HG03159 (cell line): ENCODE results near the gene C7orf57.

ENCODE experiments used
- ATAC-seq: cut with Tn5 transposase; IDR thresholded peaks from one replicate; pipeline ENCODE4 v1.9.1; 2021; ENCODE audit warnings: mild to moderate bottlenecking, moderate library complexity; ENCODE audit not compliant: unreplicated experiment

Gene C7orf57

GRCh38 chr7:48083114-48083830 lies 47.9 kb downstream of the C7orf57 start:
- no peak for ATAC-seq

- ATAC-seq, result peak; percentile 61
Observed at GRCh38 chr7:48084727-48085432, 49.5 kb downstream of the C7orf57 start.

DNA sequence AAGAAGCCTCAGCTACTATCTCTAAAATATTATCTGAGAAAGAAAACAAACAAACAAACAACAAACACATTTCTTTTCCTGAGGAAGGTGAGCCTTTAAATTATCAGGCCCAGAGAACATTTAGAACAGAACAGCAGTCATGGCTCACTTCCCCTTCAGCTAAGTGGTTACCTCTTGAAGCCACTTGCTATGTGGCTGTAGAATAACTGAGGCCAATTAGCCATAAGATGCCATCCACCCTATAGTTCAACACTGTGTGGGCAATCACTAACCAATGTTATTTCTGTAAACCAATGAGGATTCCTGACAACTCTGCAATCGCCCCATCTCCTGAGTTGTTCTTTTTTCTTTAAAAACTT lies 50.1 kb downstream of the C7orf57 start:
- peak; percentile 12 for ATAC-seq

- ATAC-seq, result no peak
Observed at GRCh38 chr7:48085942-48086341, 50.6 kb downstream of the C7orf57 start.

DNA sequence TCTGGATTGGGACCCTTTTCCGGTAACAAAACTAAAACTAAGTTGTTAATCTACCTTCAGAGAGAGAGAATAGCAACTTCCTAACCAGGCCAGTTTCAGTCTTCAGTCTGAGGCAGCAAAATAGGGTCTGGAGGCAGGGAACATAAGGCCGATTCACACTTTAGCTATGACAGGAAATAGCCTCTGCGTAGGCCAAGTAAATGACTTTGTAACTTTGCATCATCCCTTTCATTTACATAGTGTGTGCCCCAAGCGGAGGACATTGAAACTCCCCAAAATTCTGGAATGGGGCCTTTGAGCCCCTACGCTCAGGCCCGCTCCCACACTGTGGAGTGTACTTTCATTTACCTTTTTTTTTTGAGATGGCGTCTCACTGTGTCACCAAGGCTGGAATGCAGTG lies 52.0 kb downstream of the C7orf57 start:
- peak; percentile 19 for ATAC-seq

DNA sequence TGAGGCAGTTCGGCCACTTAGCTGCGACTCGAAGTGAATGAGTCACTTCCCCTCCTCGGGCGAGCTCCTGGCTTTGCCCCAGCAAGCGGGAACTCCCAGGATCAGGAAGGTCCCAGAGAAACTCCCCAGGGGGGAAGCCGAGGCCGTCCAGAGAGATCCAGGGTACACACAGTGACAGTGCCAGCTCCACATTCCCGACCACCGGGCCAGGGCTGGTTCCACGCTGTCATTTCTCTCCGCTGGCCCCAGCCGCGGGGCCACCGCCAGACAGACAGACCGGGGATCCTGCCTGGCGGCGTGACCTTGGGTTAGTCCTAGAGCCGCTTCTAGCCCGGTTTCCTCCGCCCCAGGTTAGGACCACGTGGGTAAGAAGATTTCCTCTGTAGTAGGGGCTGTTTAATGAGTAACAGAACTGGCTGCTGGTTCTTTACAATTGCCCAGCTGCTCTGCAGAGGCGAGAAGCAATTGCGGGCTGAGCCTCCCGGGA lies 53.3 kb downstream of the C7orf57 start:
- ATAC-seq, result peak; percentile 57

- ATAC-seq, result peak; percentile 59
Observed at GRCh38 chr7:48089046-48090003, 54.0 kb downstream of the C7orf57 start, which contains the start of gene UPP1. Gene UPP1, plus strand, starts transcription at chr7:48089265. Its CDS starts 5,519 bp downstream, at chr7:48094784.

GRCh38 chr7:48090095-48090805 lies 54.9 kb downstream of the C7orf57 start:
- no peak for ATAC-seq

- no peak for ATAC-seq
Observed at GRCh38 chr7:48091506-48092433, 56.4 kb downstream of the C7orf57 start.

- ATAC-seq, result no peak
Observed at GRCh38 chr7:48094861-48095293, 59.5 kb downstream of the C7orf57 start.

DNA sequence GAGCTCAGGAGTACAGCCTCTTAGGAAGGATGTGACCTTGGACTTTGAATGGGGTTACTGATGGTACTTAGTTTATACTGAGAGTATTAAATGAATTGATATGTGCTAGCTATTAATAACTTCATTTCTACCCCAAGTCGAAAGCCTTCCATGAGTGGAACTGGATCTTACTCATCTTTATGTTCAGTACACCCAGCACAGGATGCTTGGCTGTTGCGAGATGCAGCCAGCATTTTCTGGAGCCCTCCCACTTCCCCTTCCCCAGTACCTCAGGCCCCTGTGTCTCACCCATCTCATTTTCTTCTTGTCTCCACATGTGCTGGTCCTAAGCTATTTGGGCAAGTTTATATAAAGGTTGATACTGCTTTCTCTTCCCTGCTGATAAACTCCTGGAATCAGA lies 60.9 kb downstream of the C7orf57 start:
- no peak for ATAC-seq

DNA sequence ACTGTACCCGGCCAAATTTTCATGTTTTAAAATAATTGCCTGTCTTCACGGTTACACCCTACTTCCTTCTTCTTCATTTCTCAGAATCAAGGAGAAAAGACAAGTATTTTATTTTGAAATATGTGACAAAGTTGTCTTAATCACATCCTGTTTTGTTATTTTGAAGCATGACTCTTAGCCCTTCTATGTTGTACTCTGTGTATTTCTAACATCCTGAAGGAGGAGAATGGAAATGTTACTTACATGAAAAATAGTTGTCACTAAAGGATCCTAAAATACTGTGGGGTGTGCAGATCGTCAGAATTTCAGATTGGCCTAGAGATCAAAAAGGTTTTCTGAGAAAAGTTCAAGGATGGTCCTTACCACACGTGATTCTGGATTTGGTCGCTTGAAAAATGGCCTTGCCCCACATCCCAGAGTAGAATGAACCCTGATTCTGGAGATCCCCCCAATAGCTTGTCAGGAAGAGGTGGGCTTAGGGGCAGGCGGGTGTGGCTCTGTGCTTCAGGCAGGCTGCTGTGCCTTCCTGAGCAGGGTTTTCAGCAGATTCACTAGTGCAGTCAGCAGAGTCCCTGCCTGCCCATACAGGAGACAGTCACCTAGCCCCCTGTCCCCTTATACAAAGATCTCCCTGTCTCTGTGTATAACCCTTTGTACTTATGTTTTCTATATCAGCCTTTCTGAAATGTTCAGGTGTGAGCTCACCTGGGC lies 62.3 kb downstream of the C7orf57 start:
- ATAC-seq, result no peak

DNA sequence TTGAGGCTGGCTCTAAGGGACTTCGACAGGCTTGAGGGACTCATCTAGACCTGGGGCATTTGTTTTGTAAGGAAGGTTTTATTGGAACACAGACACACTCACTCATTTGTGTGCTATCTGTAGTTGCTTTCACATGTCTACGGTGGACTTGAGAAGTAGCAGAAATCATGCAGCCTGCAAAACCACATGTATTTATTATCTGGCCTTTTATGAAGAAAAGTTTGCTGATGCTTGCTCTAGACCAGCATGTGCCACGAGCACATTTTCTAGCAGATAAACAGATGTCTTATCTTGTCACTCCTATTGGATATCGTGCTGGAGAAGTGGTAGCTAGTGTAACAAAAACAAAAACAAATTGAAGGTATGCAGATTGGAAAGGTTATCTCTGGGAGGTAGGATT lies 63.5 kb downstream of the C7orf57 start:
- no peak for ATAC-seq

DNA sequence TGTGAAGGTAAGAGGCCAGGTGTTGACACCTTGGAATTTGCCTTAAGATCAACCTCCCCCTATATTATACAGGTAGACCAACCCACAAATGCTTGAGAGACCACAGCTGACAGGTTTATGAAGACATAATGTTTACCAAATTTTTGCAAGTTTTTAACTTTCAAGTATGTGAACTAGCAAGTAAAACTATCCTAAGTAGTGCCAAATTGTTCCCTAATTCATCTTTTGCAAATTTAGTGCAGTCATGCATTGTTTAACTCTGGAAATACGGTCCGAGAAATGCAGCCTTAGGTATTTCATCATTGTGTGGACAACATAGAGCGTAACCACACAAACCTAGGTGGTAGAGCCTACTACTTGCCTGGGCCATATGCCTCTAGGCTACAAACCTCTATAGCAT lies 64.4 kb downstream of the C7orf57 start:
- no peak for ATAC-seq

DNA sequence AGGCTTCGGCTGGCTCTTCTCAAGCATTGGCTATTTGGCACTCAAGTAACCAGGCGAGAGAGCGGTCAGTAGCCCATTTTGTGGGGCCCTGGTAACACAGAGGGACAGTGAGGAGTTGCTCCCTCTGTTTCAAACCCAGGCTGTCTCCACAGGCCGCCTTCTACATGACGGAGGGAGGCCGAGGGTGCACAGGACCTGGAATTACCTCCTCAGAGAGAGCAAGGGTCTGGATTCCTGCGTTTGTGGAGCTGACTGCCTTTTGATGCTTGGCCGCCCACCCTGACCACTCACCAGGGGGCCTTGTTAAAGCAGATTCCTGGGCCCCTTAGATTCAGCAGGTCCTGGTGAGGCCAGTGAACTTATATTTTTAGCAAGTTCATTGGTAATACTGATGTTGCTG lies 66.0 kb downstream of the C7orf57 start:
- ATAC-seq, result no peak

- ATAC-seq, result no peak
Observed at GRCh38 chr7:48101968-48102367, 66.6 kb downstream of the C7orf57 start.

- ATAC-seq, result no peak
Observed at GRCh38 chr7:48102530-48102929, 67.2 kb downstream of the C7orf57 start.

DNA sequence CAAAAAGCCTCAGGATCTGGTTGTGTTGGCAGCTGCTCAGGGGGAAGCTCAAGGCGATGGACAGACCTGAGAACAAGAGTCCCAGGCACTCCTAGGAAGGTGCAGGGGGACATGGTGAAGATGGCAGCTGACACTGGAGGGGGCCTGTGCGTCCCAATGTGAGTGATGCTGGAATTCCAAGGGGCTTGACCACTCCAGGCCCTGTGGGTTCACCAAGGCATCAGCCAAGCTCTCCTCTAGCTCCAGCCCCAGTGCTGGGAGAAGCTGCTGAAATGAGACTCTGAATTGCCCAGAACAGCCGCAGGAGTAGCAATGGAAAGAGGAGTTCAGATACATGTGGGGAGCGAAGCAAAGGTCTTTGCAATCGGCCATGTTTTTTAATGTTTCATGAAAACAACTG lies 69.7 kb downstream of the C7orf57 start:
- ATAC-seq, result no peak
